NCI-H146 treated with DMSO at 0.1 percent for 48 hours (cell line): ENCODE data around the gene PPTC7.
"Not testable (repeated sequence)": the region's sequence is repeated elsewhere in the genome, so short reads cannot be mapped to it uniquely, and the experiment has no call there.

Source experiments
- DNase-seq: peaks from one replicate; lab custom pipeline; 2025; ENCODE audit not compliant: unreplicated experiment; lab: John Stamatoyannopoulos, UW

Gene PPTC7, protein sequence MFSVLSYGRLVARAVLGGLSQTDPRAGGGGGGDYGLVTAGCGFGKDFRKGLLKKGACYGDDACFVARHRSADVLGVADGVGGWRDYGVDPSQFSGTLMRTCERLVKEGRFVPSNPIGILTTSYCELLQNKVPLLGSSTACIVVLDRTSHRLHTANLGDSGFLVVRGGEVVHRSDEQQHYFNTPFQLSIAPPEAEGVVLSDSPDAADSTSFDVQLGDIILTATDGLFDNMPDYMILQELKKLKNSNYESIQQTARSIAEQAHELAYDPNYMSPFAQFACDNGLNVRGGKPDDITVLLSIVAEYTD

DNA sequence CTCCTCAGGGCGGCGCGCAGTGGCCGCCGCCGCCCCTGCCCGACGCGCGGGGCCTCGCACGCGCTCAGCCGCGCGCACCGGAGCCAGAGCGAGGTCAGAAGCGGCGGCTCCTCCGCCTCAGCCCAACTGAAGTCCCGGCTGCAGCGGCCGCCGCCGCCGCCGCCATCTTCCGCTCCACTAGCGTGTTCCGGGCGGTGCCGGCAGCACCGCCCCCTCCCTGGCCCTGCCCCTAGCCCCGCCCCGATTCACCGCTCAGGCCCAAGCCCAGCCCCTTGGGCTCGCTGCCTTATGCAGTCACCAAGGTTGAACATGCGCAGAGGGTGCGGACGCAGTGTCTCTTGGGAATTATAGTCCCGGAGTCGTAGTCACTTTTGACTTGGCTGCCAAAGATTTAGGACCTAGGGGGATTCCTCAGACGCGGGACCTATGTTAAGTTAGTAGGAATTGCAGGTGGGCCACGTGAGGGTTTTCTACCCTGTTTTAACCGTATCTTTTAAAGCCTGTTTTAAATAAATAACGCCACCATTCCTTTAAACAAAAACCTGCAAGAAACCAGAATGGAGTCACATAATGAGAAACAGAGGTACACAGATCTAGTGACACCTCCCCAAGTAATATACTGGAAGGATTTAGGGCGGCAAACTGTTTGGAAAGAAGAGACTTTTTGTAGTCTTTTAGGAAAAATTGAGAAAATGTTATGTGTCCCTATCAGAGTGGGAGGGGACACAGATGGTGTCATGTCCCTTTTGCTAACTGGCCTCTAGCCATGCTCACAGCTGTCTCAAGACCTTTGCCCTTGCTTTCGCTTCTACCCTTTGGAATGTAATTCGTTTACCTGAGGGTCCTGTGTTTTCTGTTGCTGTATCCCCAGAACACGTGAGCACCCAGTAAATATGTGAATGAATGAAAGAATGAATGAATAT is at the start of gene PPTC7:
Gene PPTC7 (minus strand): TSS at position 182 of the 923 bp plus-strand sequence. CDS start 287 bp downstream, outside the sequence.
- peak; percentile 90 for DNase-seq

DNA sequence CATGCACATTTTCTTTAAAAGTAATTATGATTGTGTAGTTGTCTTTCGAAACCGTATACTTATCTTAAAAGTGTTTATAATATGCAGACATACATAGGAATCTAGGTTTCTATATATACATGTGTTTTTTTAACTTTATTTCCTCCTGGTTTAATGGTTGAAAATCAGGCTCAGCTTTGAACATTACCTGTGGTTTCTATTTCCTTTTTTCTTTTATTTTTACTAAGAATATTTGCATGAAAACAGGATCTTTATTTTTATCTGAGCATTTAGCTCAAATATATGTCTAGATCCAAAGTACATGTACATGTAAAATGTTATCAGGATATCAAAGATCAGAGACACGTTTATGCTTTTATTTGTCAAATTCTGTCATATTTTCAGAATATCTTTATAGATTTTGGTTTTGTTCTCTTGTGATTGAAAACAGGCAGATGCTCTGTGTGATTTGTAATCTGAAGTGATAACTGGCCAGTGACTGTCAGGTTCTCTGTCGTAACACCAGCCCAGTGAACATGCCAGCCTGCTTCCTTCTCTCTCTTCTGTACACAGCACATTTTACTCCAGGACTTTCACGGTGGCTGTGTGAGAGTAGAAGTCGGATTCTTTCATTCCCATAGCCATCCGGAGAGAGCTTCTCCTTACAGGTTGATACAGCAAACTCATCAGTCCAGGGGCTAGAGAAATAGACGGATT is 44.5 kb upstream of the PPTC7 start:
- no peak for DNase-seq

DNA sequence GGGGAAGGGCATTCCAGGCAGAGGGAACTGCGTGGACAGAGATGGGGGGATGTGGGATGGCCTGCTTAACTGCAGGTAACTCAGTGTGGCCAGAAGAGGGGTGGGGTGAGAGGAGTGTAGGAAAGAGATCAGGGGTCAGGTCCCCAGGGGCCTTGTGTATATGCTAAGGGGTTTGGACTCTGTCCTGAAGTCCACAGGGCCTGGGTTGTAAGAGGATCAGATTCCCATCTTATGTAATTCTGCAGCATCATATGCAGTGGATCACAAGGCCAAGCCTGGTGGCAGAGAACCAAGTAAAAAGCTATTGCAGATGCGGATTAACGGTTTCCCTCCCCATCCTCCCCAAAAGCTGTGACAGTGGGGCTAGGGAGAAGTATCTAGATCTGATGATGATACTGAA is 39.5 kb upstream of the PPTC7 start:
- no peak for DNase-seq

DNA sequence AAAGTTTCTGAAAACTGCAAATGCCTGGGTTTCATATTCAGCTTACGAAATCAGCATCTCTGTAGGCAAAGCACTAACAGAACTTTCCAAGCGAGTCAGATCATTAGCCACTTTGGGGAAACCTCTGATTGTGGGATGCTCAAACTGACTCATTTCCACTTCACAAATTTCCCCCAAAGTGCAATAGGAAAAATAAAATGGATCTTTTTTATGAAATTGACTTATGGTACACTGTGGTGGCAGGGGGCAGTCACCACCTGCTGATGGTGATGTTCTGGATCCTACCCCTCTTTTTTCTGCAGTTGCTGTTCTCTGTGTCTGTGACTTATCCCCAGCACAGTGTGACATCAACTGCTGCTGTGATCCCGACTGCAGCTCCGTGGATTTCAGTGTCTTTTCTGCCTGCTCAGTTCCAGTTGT is 36.4 kb upstream of the PPTC7 start:
- no peak for DNase-seq

DNA sequence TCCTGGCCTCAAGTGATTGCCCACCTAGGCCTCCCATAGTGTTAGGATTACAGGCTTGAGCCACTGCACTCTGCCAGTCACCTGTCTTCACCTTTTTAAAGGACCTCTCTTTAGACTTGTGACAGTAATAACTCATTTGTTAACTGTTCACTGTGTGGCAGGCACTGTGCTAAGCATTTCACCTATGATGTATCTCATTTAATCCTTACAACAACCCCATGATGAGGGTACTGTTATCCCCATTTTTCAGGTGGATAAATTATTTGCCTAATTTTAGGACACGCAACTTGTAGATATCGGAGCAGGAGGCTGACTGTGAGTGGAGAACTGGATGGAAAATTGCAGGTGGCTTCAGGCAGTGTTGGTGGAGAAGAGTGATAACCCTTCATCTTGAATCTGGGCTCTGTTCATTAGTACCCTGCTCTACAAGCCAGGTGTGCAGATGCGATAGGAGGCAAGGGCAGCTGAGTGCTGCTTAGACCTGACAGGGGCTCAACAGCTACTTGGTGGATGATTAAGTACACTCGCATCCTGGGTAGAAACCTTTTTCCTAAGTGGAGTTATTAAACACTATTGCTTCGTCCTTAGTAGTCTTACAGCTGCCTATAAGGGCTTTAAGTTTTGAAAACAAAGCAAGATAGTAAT is 33.5 kb upstream of the PPTC7 start:
- DNase-seq: no peak

DNA sequence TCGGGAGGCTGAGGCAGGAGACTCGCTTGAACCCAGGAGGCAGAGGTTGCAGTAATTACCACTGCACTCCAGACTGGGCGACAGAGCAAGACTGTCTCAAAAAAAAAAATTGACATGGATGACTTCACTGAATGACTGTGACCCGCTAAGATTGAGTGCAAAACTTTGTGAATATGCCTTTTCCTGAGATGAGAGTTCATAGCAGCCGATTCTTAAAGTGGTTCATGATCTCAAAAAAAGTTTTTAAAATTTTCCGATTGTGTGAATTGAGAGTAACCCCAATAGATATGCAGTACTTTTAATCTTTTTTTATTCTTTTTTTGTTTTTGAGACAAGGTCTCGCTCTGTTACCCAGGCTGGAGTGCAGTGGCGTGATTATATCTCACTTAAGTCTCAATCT is 32.1 kb upstream of the PPTC7 start:
- DNase-seq: no peak

DNA sequence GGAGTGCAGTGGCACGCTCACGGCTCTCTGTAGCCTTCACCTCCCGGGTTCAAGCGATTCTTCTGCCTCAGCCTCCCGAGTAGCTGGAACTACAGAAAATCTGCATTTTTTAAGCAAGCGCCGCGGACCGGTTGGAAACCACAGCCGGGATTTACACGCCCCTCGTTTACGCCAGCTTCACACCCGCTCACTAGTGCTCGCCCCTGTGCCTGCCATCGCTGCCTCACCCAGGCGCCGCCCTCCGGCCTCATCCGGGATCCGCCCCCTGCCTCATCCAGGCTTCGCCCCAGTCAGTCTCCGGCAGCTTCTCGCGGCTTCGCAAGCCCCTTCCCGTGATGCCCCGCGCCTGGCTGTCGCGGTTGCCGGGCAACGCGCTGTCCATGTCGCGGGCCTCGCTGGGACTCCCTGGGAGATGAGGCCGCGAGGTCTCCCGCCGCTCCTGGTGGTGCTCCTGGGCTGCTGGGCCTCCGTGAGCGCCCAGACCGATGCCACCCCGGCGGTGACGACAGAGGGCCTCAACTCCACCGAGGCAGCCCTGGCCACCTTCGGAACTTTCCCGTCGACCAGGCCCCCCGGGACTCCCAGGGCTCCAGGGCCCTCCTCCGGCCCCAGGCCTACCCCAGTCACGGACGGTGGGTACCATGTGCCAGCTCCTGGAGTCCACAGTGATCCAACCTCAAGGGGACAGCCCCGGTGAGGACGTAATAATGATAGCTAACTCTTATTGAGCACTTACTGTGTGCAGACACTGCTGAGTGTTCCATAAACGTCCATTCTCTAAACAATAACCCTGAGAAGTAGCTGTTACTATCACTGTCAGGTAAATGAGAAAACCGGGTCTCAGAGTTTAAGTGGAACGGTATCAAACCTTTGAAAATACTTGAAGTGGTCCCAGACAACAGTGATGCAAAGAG is 30.9 kb upstream of the PPTC7 start, which contains the start of gene TCTN1:
Gene TCTN1 (plus strand): TSS at position 359 of the 914 bp plus-strand sequence. CDS start 54 bp downstream, at position 413.
- peak; percentile 94 for DNase-seq

DNA sequence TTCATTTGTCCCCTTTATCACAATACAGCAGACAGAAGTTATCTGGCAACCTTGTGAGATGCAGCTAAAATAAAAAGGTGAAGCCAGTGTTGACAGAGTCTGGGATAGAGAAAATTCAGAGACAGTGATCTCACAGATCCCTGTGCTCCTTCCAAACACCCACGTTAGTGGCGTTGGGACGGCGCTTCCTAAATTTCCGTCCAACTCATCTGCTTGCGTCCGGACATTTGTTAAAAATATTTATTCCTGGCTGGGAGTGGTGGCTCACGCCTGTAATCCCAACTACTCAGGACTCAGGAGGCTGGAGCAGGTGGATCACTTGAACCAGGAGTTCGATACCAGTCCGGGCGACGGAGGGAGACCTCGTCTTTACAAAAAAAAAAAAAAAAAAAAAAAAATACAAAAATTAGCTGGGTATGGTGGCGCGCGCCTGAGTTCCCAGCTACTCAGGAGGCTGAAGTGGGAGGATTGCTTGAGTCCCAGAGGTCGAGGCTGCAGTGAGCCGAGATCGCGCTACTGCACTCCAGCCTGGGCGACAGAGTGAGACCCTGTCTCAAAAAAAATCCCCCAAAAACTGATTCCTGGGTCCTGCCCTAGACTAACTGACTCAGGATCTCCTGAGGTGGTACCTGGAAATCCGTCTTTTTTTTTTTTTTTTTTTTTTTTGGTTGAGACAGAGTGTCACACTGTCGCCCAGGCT is 30.1 kb upstream of the PPTC7 start:
- no peak for DNase-seq

DNA sequence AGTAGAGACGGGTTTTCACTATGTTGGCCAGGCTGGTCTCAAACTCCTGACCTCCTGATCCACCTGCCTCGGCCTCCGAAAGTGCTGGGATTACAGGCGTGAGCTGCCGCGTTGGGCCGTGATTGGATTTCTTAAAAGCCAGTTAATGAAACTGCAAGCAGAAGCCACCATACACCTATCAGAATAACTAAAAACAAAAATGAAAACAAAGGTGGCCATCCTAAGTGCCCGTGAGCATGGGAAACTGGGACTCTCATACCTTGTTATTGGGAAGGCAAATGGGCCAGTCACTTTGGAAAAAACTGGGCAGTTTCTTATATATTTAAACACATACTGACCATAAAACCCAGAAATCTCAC is 23.1 kb upstream of the PPTC7 start:
- no peak for DNase-seq

DNA sequence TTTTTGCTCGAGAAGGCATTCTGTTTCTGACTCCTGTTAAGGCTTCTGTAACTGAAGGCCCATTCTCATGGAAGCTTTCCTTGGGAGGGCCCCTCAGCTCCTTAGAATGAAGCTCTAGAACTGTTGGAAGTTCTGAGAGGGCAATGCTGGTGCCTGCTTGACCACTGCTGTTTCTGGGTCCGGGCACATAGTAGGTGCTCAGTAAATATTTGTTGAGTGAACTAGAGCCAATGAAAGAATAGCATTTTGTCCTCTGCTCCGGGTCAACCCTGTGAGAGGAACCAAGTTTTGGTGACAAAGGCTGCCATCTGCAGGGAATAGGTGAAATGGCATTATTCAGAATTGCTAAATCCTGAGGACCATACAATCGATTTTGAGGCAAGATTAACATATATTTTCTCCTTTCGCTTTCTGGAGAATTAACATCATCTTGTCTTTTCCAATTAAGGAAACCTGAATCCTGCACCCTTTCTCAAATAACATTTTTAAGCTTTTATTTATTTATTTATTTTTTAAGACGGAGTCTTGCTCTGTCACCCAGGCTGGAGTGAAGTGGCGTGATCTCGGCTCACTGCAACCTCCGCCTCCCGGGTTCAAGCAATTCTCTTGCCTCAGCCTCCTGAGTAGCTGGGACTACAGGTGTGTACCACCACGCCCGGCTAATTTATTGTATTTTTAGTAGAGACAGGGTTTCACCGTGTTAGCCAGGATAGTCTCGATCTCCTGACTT is 19.1 kb upstream of the PPTC7 start:
- peak; percentile 36 for DNase-seq

DNA sequence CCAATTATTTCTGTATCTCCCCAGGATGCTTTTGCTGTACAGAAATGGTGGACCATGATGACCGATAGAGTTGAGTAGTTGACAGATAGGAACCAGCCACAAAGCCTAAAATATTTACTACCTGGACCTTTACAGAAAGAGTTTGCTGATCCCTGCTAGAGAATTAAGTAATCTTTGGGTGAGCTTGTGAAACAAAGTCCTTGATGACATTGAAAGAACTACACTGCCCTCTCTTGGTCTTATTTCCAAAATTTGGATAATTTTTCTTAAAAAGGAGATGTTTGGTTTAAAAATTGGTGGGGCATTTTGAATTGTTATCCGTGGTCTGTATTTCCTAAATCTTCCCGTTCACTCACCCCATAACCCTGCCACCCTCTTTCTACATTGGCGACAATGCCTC is 17.1 kb upstream of the PPTC7 start:
- DNase-seq: no peak

DNA sequence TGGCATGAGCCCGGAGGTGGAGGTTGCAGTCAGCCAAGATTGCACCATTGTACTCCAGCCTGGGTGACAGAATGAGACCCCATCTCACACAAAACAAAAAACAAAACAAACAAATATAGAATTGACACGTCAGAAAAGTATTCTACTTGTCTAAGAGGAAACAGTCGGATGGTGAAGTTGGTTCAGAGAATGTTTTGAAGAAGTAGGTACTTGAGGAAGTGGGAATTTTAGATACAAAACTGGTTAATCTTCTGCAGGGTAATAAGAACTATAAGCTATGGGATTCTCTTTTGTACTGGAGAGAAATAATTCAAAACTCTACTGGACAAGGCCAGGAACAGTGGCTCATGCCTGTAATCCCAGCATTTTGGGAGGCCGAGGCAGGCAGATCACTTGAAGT is 16.2 kb upstream of the PPTC7 start:
- DNase-seq: no peak

DNA sequence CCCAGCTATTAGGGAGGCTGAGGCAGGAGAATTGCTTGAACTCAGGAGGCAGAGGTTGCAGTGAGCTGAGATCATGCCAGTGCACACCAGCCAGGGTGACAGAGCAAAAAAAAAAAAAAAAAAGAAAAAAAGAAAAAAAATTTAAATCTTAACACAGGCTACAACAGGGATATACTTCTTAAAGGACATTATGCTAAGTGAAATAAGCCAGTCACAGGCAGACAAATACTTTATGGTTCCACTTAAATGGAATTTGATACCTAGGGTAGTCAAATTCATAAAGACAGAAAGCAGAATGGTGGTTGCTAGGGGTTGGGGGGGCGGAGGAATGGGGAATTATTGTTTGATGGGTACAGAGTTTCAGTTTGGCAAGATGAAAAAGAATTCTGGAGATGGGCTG is 14.8 kb upstream of the PPTC7 start:
- DNase-seq: no peak

DNA sequence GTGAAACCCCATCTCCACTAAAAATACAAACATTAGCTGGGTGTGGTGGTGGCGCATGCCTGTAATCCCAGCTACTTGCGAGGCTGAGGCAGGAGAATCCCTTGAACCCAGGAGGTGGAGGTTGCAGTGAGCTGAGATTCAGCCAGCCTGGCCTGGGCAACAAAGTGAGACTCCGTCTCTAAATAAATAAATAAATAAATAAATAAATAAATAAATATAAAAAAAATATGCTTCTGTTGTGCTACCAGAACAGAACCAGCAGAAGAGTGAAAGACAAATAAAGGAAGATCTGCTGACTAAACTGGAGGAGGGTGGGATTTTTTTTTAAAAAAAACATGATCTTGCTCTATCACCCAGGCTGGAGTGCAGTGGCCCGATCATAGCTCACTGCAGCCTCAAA is 9.8 kb upstream of the PPTC7 start:
- DNase-seq: not testable (repeated sequence)

DNA sequence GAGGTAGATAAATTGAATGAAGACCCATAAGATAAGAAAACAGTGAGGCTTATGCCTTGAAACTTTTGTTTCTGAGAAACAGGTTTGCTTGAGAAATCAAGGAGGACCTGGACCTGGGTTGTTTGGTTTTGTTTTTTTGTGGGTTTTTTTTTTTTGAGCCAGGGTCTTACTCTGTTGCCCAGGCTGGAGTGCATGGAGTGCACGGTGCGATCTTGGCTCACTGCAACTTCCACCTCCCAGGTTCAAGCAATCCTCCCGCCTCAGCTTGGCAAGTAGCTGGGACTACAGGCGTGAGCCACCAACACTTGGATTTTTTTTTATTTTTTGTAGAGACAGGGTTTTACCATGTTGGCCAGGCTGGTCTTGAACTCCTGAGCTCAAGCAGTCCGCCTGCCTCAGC is 9.0 kb upstream of the PPTC7 start:
- no peak for DNase-seq

DNA sequence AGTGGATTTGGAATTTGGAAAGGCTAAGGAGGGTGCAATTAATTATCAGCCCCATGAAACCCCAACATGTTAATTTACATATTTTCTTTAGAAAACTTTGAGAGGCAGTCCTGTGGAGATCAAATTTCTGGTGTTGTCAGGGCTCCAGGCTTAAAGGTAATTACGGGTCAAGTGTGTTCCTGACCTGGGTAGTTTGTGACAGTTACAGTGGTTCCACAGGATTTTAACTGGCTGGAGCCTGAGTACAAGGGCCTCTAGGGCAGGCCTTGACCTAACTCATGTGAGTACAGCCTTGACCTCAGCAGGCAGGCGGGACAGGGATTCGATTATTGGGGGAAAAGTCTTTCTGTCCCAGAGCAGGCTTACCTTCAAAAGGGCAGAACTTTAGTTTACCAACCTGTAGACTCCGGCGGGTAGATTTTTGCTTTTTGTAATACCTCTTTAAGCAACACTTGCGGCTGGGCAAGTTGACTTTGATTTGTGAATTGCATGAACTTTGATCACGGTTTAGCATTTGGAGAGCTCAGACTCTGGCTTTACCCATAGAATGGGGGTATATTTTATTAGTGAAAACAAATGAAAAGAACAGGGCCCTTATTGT is 8.4 kb upstream of the PPTC7 start:
- DNase-seq: no peak

DNA sequence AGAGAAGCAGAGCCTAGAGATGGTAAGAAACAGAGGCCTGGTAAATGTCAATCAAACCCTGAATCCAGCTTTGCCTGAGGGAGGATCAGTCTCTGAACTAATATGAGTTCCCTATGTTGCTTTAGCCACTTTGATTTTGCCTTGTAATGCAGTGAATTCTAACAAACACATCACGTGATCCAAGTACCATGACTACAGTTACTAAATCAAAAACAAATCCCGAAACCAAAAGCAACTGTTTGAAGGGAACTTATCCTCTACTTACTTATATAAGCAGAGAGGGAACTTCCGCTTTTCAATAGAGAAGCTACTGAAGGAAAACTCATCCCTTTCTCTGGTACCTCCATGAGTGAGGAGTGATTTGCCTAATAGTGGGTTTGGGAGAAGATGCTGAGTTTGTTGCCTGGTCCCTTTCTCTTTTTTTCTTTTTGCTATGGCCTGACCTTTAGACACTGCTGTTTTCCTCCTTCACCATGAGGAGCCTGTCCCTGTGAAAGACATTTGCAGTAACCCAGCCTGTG is 7.7 kb upstream of the PPTC7 start:
- no peak for DNase-seq

DNA sequence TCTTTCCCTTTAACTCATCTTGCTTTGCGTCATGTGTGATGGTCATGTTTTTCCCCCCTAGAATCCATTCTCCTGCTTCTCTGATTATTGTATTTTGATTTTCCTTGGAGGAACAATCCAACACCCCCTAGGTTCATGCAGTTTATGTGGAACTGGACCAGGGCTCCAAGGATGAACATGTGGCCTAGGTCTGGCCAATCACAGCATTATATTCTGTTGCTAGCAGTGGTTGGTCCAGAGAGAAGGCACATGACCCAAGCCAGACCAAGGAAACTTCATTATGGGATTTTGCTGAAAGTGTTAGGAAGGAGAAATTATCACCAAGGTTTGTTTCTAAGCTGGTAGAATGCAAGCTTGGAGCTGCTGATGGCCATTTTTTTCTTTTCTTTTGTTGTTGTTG is 6.9 kb upstream of the PPTC7 start:
- no peak for DNase-seq
